Measurements from ENCODE around the gene FBLN2. TPM values are rescaled to one million over a fixed set of nuclear protein-coding genes. Genes with fewer than 3 reads are reported as not detected.

FBLN2 gene
- polyA plus RNA-seq, 2 of the 4 experiments (the other 2 are of a cell fraction) = 1.1 to 2.7 TPM

DNA sequence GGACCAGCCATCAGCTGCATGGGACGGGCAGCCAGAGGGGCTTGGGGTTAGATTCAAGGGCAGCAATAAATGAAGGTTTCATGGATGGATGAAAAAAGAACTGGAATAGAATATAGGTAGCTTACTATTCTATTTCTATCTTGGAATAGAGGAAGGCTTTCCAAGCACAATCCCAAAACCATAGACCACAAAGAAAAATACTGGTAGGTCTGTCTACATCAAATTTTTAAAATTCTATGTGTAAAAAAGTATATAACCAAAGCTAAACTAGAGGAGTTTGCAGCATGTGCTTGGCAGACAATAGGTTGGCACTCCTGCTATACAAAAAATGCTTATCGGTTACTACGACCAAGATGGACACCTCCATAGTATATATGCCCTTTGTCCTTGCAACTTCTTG lies 7.2 kb upstream of the FBLN2 start:
- WGBS (ENCODE audit: missing lambda C conversion rate) = 81% methylated on average over 3 of the region's 3 CpGs
- Histone ChIP-seq H3K4me3 (no peak overlapping the region), H3K9me3 (peaks cover 11% of the 10 kb centered on the region; the same call in 2 of the 3 replicates), H3K4me1 (peaks cover 69% of the 10 kb centered on the region), H3K4me2 (no peak overlapping the region), H3K27ac (no peak overlapping the region)
- FAIRE-seq (no peak), ATAC-seq (no peak), DNase-seq (ENCODE audit: low read depth in 1 of 2, low spot score in 1 of 2) (no peak)
- CTCF ChIA-PET = interaction anchor here (2.5 to 5.1 kb wide), 4 partner anchors 13 to 109 kb away, joined by 6 to 29 read pairs (median 22); no protein-coding TSS in a partner anchor
- TF ChIP-seq JUNB (IDR thresholded peaks at IDR 0.05) (no peak), POLR2AphosphoS2 (conservative IDR thresholded peaks at IDR 0.05; ENCODE audit: low read length) (no peak), ZC3H11A (IDR thresholded peaks at IDR 0.05) (no peak), CEBPB (IDR thresholded peaks at IDR 0.05) (no peak), CBX8 (IDR thresholded peaks at IDR 0.05) (no peak), CHD4 (IDR thresholded peaks at IDR 0.05; ENCODE audit: borderline replicate concordance) (no peak), JUN (IDR thresholded peaks at IDR 0.05) (no peak), TFCP2L1 (CRISPR knock-in tag; IDR thresholded peaks at IDR 0.05) (no peak), NR3C1 (IDR thresholded peaks at IDR 0.05) (no peak), MYC (IDR thresholded peaks at IDR 0.05; ENCODE audit: borderline replicate concordance, low read length) (no peak), NPAS2 (CRISPR knock-in tag; IDR thresholded peaks at IDR 0.05; ENCODE audit: borderline replicate concordance) (no peak), RFX5 (IDR thresholded peaks at IDR 0.05) (no peak), HOXA7 (CRISPR knock-in tag; IDR thresholded peaks at IDR 0.05) (no peak)
- TF ChIP-seq, protein P1, sequence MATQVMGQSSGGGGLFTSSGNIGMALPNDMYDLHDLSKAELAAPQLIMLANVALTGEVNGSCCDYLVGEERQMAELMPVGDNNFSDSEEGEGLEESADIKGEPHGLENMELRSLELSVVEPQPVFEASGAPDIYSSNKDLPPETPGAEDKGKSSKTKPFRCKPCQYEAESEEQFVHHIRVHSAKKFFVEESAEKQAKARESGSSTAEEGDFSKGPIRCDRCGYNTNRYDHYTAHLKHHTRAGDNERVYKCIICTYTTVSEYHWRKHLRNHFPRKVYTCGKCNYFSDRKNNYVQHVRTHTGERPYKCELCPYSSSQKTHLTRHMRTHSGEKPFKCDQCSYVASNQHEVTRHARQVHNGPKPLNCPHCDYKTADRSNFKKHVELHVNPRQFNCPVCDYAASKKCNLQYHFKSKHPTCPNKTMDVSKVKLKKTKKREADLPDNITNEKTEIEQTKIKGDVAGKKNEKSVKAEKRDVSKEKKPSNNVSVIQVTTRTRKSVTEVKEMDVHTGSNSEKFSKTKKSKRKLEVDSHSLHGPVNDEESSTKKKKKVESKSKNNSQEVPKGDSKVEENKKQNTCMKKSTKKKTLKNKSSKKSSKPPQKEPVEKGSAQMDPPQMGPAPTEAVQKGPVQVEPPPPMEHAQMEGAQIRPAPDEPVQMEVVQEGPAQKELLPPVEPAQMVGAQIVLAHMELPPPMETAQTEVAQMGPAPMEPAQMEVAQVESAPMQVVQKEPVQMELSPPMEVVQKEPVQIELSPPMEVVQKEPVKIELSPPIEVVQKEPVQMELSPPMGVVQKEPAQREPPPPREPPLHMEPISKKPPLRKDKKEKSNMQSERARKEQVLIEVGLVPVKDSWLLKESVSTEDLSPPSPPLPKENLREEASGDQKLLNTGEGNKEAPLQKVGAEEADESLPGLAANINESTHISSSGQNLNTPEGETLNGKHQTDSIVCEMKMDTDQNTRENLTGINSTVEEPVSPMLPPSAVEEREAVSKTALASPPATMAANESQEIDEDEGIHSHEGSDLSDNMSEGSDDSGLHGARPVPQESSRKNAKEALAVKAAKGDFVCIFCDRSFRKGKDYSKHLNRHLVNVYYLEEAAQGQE (IDR thresholded peaks at IDR 0.05) = no peak
- TF ChIP-seq, protein P2, sequence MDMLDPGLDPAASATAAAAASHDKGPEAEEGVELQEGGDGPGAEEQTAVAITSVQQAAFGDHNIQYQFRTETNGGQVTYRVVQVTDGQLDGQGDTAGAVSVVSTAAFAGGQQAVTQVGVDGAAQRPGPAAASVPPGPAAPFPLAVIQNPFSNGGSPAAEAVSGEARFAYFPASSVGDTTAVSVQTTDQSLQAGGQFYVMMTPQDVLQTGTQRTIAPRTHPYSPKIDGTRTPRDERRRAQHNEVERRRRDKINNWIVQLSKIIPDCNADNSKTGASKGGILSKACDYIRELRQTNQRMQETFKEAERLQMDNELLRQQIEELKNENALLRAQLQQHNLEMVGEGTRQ (IDR thresholded peaks at IDR 0.05) = no peak
- TF ChIP-seq, protein P3, sequence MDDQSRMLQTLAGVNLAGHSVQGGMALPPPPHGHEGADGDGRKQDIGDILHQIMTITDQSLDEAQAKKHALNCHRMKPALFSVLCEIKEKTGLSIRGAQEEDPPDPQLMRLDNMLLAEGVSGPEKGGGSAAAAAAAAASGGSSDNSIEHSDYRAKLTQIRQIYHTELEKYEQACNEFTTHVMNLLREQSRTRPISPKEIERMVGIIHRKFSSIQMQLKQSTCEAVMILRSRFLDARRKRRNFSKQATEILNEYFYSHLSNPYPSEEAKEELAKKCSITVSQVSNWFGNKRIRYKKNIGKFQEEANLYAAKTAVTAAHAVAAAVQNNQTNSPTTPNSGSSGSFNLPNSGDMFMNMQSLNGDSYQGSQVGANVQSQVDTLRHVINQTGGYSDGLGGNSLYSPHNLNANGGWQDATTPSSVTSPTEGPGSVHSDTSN (IDR thresholded peaks at IDR 0.05) = no peak
- TF ChIP-seq, protein P4, sequence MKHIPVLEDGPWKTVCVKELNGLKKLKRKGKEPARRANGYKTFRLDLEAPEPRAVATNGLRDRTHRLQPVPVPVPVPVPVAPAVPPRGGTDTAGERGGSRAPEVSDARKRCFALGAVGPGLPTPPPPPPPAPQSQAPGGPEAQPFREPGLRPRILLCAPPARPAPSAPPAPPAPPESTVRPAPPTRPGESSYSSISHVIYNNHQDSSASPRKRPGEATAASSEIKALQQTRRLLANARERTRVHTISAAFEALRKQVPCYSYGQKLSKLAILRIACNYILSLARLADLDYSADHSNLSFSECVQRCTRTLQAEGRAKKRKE (CRISPR knock-in tag; IDR thresholded peaks at IDR 0.05; ENCODE audit: low read depth) = no peak
- POLR2A ChIA-PET = no interaction called here

DNA sequence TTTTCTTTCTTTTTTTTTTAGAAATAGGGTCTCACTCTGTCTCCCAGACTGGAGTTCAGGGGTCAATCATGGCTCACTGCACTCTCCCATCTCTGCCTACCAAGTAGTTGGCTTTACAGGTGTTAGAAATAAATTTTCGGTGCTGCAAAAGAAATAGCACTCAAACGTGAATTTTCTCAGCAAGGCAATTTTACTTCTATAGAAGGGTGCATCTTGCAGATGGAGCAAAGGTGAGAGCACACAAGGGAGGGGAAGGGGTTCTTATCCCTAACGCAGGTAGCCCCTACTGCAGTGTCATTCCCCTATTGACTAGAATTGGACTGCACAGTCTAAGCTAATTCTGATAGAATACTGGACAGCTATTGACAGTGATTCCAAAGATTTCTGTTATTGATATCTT lies 6.8 kb upstream of the FBLN2 start:
- WGBS (ENCODE audit: missing lambda C conversion rate) = 69% methylated on average over 3 of the region's 3 CpGs
- POLR2A ChIA-PET = no interaction called here
- TF ChIP-seq NPAS2 (CRISPR knock-in tag; IDR thresholded peaks at IDR 0.05; ENCODE audit: borderline replicate concordance) = no peak
- TF ChIP-seq HOXB13 (CRISPR knock-in tag; IDR thresholded peaks at IDR 0.05; ENCODE audit: low read depth) = no peak
- no peak for TF ChIP-seq HDAC2 (IDR thresholded peaks at IDR 0.05)
- no peak for TF ChIP-seq RFX5 (IDR thresholded peaks at IDR 0.05)
- TF ChIP-seq, protein P5, sequence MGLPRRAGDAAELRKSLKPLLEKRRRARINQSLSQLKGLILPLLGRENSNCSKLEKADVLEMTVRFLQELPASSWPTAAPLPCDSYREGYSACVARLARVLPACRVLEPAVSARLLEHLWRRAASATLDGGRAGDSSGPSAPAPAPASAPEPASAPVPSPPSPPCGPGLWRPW (IDR thresholded peaks at IDR 0.05) = no peak
- TF ChIP-seq, protein P6, sequence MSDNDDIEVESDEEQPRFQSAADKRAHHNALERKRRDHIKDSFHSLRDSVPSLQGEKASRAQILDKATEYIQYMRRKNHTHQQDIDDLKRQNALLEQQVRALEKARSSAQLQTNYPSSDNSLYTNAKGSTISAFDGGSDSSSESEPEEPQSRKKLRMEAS (IDR thresholded peaks at IDR 0.05) = no peak
- no peak for TF ChIP-seq POLR2AphosphoS2 (conservative IDR thresholded peaks at IDR 0.05; ENCODE audit: low read length)
- no peak for TF ChIP-seq NR3C1 (IDR thresholded peaks at IDR 0.05)
- no peak for DNase-seq (ENCODE audit: low read depth in 1 of 2, low spot score in 1 of 2)
- H3K4me2 ChIP-seq = no peak overlapping the region
- CTCF ChIA-PET = interaction anchor here (2.5 to 5.1 kb wide), 4 partner anchors 13 to 109 kb away, joined by 6 to 29 read pairs (median 22); no protein-coding TSS in a partner anchor
- FAIRE-seq = no peak
- peaks cover 11% of the 10 kb centered on the region; the same call in 2 of the 3 replicates for H3K9me3 ChIP-seq
- H3K4me3 ChIP-seq = no peak overlapping the region
- ATAC-seq = no peak
- H3K4me1 ChIP-seq = peaks cover 68% of the 10 kb centered on the region
- no peak overlapping the region for H3K27ac ChIP-seq

Measured in A549 (cell line).